OCI-LY7 (cell line): Measurements from ENCODE around the gene TMEM169.

Source experiments
- CTCF ChIP-seq: fragments of 200-600 bp; sonication (generic); conservative IDR thresholded peaks from 2 replicates; pipeline ENCODE4 v1.5.1; 2014; ENCODE audit warnings: mild to moderate bottlenecking, antibody characterized with exemption, low read length, moderate library complexity, mixed read lengths
- EZH2phosphoT487 ChIP-seq: fragments of 200-600 bp; sonication (generic); IDR thresholded peaks from 2 replicates; pipeline ENCODE4 v1.6.1; 2018; ENCODE audit warnings: low read depth, borderline replicate concordance, mild to moderate bottlenecking, mixed run types, antibody characterized with exemption, low read length, moderate library complexity, mixed read lengths

- peak; percentile 62 for TF ChIP-seq CTCF
- TF ChIP-seq EZH2phosphoT487 = no peak
Observed at GRCh38 chr2:216059233-216059834, 22.4 kb upstream of the TMEM169 start.
